Measurements from ENCODE around the gene CCNDBP1. TPM values are rescaled to one million over a fixed set of nuclear protein-coding genes. Genes with fewer than 3 reads are reported as not detected.

Gene CCNDBP1
- total RNA-seq (2014; rRNA removed; shearing (Covaris generic)) (15.7 and 33.5 TPM in 2 replicates), polyA plus RNA-seq (2016; fragmentation: Nextera tagmentation; extraction: Ambion mirVana) (16.6 and 23.9 TPM in 2 replicates)
- long read RNA-seq, transcript CCNDBP1-201 (11 exons, 3,660 nt) = major isoform, 15 of 22 reads
- long read RNA-seq, partial matches to known transcripts = 6 of 22 reads
- long read RNA-seq, other reads (novel, unspliced or antisense) = 0 of 22 reads

DNA sequence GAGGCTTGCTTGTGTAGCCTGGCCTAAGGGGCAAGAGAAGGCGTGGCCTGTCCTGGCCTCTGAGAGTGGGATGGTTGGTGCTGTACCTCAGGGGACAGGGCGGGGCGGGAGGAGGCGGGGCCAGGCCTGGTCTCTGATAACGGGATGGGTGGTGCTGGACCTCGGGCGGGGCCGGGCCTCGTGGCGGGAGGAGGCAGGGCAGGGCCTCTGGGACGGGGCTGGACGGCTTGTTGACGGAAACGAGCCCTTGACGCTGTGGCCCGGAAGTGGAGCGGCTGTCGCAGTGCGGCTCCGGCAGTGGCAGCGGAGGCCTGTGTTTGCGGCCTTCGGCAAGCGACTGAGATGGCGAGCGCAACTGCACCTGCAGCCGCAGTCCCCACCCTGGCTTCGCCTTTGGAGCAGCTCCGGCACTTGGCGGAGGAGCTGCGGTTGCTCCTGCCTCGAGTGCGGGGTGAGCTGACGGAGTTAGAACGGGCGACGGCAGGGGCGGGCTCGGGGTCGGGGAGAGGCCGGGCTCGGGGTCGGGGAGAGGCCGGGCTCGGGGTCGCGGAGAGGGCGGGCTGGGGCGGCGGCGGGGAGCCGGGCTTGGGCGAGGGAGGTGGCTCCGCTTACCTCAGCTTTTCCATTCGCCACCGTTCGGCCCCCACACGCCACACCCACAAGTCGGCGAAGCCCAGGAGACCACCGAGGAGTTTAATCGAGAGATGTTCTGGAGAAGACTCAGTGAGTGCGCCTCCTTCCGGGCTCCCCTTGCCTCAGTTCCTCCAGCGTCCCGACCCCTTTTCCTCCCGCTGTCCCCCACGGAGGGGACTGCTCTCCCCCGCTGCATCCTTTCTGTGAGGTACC, at the start of gene CCNDBP1:
TSS of gene CCNDBP1 (plus strand) at position 247 of the 846 bp plus-strand sequence. CDS start at position 343, 96 bp downstream.
- H3K4me1 ChIP-seq (ENCODE audit: insufficient read depth) = peaks cover 7% of the 10 kb centered on the region
- H3K4me3 ChIP-seq = peak within 1 kb of the TSS; percentile 96
- H3K36me3 ChIP-seq (ENCODE audit: insufficient read depth) = no peaks in the 10 kb centered on the region
- no peaks in the 10 kb centered on the region for H3K9me3 Mint-ChIP-seq
- H3K4me2 ChIP-seq = peak within 1 kb of the TSS; percentile 86
- H4K20me1 ChIP-seq (replicated peaks; ENCODE audit: insufficient read depth) = 0 out of 2 replicates have a peak, but pooled peaks cover 3% of the 10 kb centered on the region
- peaks cover 13% of the 10 kb centered on the region; the same call in 2 of the 3 replicates for H3K4me1 Mint-ChIP-seq
- H3K9me2 ChIP-seq (ENCODE audit: insufficient read depth) = no peaks in the 10 kb centered on the region
- peaks cover 4% of the 10 kb centered on the region for H3K27me3 Mint-ChIP-seq (ENCODE audit: insufficient read depth, low read depth, poor library complexity)
- H3K27ac Mint-ChIP-seq = peak within 1 kb of the TSS; percentile 77; the same call in 1 of the 2 replicates
- no peaks in the 10 kb centered on the region for H3K36me3 Mint-ChIP-seq (ENCODE audit: low read depth)
- peak; percentile 98 for DNase-seq (ENCODE audit: low spot score)
- ATAC-seq = peak; percentile 96
- no peaks in the 10 kb centered on the region for H3K79me2 ChIP-seq (replicated peaks; ENCODE audit: insufficient read depth)
- H2AFZ ChIP-seq = peak within 1 kb of the TSS; percentile 97
- H3K27me3 ChIP-seq (ENCODE audit: insufficient read depth) = no peaks in the 10 kb centered on the region
- peak within 1 kb of the TSS; percentile 27; the same call in 1 of the 2 replicates for H3K27ac ChIP-seq (ENCODE audit: low read depth)
- H3F3A ChIP-seq (replicated peaks; ENCODE audit: low read depth) = 0 out of 2 replicates have a peak, but pooled peaks cover 7% of the 10 kb centered on the region
- H3K4me3 Mint-ChIP-seq = peak within 1 kb of the TSS; percentile 93
- TF ChIP-seq REST (IDR thresholded peaks at IDR 0.05; ENCODE audit: unreplicated experiment) (no peak), JUNB (IDR thresholded peaks at IDR 0.05; ENCODE audit: unreplicated experiment) (no peak), EZH2 (IDR thresholded peaks at IDR 0.05; ENCODE audit: low read depth, unreplicated experiment) (no peak), CTCF (conservative IDR thresholded peaks at IDR 0.05; ENCODE audit: low read depth in 2 of 2) (peak; percentile 48 to 54; a peak in 3 of 4 replicates), ETS1 (IDR thresholded peaks at IDR 0.05) (peak; percentile 48; the same call in 1 of the 2 replicates), CREB1 (CRISPR knock-in tag; IDR thresholded peaks at IDR 0.05; ENCODE audit: low read depth) (no peak), ZNF114 (CRISPR knock-in tag; IDR thresholded peaks at IDR 0.05) (no peak), ZNF331 (CRISPR knock-in tag; IDR thresholded peaks at IDR 0.05; ENCODE audit: low read depth) (no peak), EZH2phosphoT487 (IDR thresholded peaks at IDR 0.05; ENCODE audit: unreplicated experiment) (no peak), STAT1 (IDR thresholded peaks at IDR 0.05; ENCODE audit: unreplicated experiment) (no peak), POLR2AphosphoS5 (IDR thresholded peaks at IDR 0.05; ENCODE audit: low read depth) (peak; percentile 79), ZNF462 (CRISPR knock-in tag; IDR thresholded peaks at IDR 0.05) (no peak)
